Hepatocyte (in vitro differentiated cells): ENCODE data around the gene CTNNA3. TPM values are rescaled to one million over a fixed set of nuclear protein-coding genes. Genes with fewer than 3 reads are reported as not detected.

ENCODE experiments used
- DNase-seq: peaks from one replicate; pipeline ENCODE4 v3.0.0-alpha.2; 2016; ENCODE audit warnings: low spot score
- H2AFZ ChIP-seq: fragments of 200-600 bp; sonication (generic); 2 replicates; pipeline ENCODE4 v1.6.0; 2016; ENCODE audit warnings: antibody characterized with exemption, mild to moderate bottlenecking
- H3K27ac ChIP-seq: fragments of 200-600 bp; sonication (generic); 2 replicates; pipeline ENCODE4 v1.5.1; 2016; ENCODE audit warnings: mild to moderate bottlenecking
- H3K27me3 ChIP-seq: fragments of 200-600 bp; sonication (generic); 2 replicates; pipeline ENCODE4 v1.6.1; 2016
- H3K36me3 ChIP-seq: fragments of 200-600 bp; sonication (generic); replicated peaks from 2 replicates; pipeline ENCODE4 v1.5.1; 2016; ENCODE audit warnings: low read depth; ENCODE audit not compliant: insufficient read depth
- H3K4me1 ChIP-seq: fragments of 200-600 bp; sonication (generic); 2 replicates; pipeline ENCODE4 v1.5.1; 2016; ENCODE audit warnings: mild to moderate bottlenecking, moderate library complexity; ENCODE audit not compliant: insufficient read depth
- H3K4me2 ChIP-seq: fragments of 200-600 bp; sonication (generic); 2 replicates; pipeline ENCODE4 v1.6.0; 2016
- H3K4me3 ChIP-seq: fragments of 200-600 bp; sonication (generic); 2 replicates; pipeline ENCODE4 v1.5.1; 2016; ENCODE audit warnings: mild to moderate bottlenecking
- H3K79me2 ChIP-seq: fragments of 200-600 bp; sonication (generic); 2 replicates; pipeline ENCODE4 v1.6.0; 2017; ENCODE audit warnings: mild to moderate bottlenecking
- H3K9me2 ChIP-seq: fragments of 200-600 bp; sonication (generic); replicated peaks from 2 replicates; pipeline ENCODE4 v1.6.0; 2017; ENCODE audit warnings: mild to moderate bottlenecking; ENCODE audit not compliant: insufficient read depth
- H3K9me3 ChIP-seq: fragments of 200-600 bp; sonication (generic); 2 replicates; pipeline ENCODE4 v1.5.1; 2016; ENCODE audit warnings: low read depth, mild to moderate bottlenecking
- H4K20me1 ChIP-seq: fragments of 200-600 bp; sonication (generic); 2 replicates; pipeline ENCODE4 v1.6.0; 2016; ENCODE audit warnings: mild to moderate bottlenecking; ENCODE audit not compliant: insufficient read depth, poor library complexity, severe bottlenecking
- EZH2 ChIP-seq: fragments of 200-600 bp; sonication (generic); IDR thresholded peaks from 2 replicates; pipeline ENCODE4 v1.6.1; 2016; ENCODE audit warnings: antibody characterized with exemption, mild to moderate bottlenecking, borderline replicate concordance
- EZH2phosphoT487 ChIP-seq: fragments of 200-600 bp; sonication (generic); IDR thresholded peaks from one replicate; pipeline ENCODE4 v1.6.1; 2018; ENCODE audit warnings: antibody characterized with exemption, mild to moderate bottlenecking, low read depth, moderate library complexity; ENCODE audit not compliant: unreplicated experiment, severe bottlenecking
- WGBS: methylation state at CpG from one replicate; pipeline ENCODE4 v1.1.6; 2016; ENCODE audit warnings: low lambda C conversion rate; ENCODE audit errors: missing lambda C conversion rate; 5-methylcytosine and 5-hydroxymethylcytosine counted together
- polyA plus RNA-seq: library from polyadenylated mRNA; unstranded; fragments of >200 nt; fragmentation: Nextera tagmentation; extraction: Ambion mirVana; gene quantifications from 2 replicates; pipeline ENCODE4 v1.2.1, GENCODE V29; 2016
- total RNA-seq: library from RNA; depleted of rRNA; stranded (reverse); fragments of >200 nt; gene quantifications from 2 replicates; pipeline ENCODE4 v1.2.3, GENCODE V29; 2014
- TF ChIP-seq, protein P1 (sequence below): fragments of 200-600 bp; sonication (generic); IDR thresholded peaks from 2 replicates; pipeline ENCODE4 v1.5.1; 2016; ENCODE audit warnings: antibody characterized with exemption, mild to moderate bottlenecking; ENCODE audit not compliant: poor library complexity

Gene CTNNA3
- total and polyA plus RNA-seq, 2 experiments from 2014 or later = 12.9 to 25.9 TPM

DNA sequence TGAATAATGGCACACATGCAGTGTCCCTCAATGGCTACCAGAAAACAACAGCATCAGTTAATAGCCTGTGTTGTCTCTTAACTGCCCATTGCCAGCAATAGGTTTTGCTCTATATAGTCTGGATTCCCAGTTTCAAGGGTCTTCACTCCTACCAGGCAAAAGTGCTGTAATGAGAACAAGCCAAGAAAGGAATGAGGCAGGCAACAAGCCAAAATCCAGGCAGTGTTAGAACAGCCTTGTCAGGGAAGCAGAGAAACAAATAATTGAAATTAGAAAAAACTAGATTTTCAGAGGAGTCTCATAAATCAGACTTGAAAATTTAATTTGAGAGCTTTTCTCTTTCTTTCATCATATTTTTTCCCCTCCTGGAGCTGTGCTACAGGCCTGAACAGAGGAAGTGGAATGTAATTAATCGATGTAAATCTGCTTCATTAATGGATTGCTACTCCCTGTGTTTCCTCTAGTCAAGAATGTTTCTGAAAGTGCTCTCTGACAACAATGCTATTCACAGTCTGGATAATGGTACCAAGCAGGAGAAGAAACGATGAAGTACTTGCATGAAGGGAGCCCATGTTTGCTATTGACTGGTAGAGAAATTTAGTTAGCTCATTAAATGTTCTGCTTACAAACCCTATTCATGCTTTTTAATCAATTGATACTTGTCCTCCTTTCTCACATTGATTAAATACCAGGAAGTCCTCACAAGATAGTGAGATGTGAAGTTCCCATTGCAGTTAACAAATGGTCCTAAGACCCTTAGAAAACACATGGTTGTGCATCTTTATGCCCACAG lies 972.2 kb downstream of the CTNNA3 start:
- H3K4me3 ChIP-seq = no peak overlapping the region
- no peak overlapping the region for H3K27ac ChIP-seq
- no peaks in the 10 kb centered on the region for H3K79me2 ChIP-seq
- no peaks in the 10 kb centered on the region for H3K27me3 ChIP-seq
- DNase-seq = no peak
- no peaks in the 10 kb centered on the region for H4K20me1 ChIP-seq
- H2AFZ ChIP-seq = no peak overlapping the region
- H3K9me3 ChIP-seq = no peaks in the 10 kb centered on the region
- WGBS = 86% methylated on average over 2 of the region's 2 CpGs
- TF ChIP-seq EZH2 (no peak), EZH2phosphoT487 (no peak)
- TF ChIP-seq, protein P1, sequence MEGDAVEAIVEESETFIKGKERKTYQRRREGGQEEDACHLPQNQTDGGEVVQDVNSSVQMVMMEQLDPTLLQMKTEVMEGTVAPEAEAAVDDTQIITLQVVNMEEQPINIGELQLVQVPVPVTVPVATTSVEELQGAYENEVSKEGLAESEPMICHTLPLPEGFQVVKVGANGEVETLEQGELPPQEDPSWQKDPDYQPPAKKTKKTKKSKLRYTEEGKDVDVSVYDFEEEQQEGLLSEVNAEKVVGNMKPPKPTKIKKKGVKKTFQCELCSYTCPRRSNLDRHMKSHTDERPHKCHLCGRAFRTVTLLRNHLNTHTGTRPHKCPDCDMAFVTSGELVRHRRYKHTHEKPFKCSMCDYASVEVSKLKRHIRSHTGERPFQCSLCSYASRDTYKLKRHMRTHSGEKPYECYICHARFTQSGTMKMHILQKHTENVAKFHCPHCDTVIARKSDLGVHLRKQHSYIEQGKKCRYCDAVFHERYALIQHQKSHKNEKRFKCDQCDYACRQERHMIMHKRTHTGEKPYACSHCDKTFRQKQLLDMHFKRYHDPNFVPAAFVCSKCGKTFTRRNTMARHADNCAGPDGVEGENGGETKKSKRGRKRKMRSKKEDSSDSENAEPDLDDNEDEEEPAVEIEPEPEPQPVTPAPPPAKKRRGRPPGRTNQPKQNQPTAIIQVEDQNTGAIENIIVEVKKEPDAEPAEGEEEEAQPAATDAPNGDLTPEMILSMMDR = no peak
- no peaks in the 10 kb centered on the region for H3K36me3 ChIP-seq
- H3K9me2 ChIP-seq = no peaks in the 10 kb centered on the region
- H3K4me1 ChIP-seq = no peaks in the 10 kb centered on the region
- no peak overlapping the region for H3K4me2 ChIP-seq

DNA sequence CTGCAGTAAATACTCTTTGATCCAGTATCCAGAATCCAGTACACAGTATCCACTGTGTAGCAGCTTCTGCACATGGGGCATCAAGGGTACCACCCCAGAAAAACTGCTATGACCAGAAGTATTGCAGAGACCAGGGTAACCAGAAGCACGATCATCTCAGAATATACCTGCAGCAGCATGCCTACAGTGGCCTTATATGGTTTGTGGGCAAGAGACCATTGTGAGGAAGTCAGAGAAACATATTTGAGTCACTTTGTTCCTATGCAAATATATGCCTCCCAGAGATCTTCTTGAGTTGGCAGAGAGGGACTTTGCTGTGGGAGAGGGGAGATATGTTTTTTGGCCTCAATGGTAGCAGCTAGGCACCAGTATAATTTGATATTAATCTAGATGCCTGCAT lies 976.5 kb downstream of the CTNNA3 start:
- H3K27ac ChIP-seq = no peak overlapping the region
- no peaks in the 10 kb centered on the region for H3K4me1 ChIP-seq
- no peaks in the 10 kb centered on the region for H3K9me2 ChIP-seq
- H3K27me3 ChIP-seq = no peaks in the 10 kb centered on the region
- H3K36me3 ChIP-seq = no peaks in the 10 kb centered on the region
- H3K9me3 ChIP-seq = no peaks in the 10 kb centered on the region
- TF ChIP-seq, protein P1 = no peak
- no peak for TF ChIP-seq EZH2
- no peak for TF ChIP-seq EZH2phosphoT487
- no peak for DNase-seq
- no peaks in the 10 kb centered on the region for H3K79me2 ChIP-seq
- H3K4me3 ChIP-seq = no peak overlapping the region
- H3K4me2 ChIP-seq = no peak overlapping the region
- no peaks in the 10 kb centered on the region for H4K20me1 ChIP-seq
- 93% methylated on average over 1 of the region's 1 CpG for WGBS
- no peak overlapping the region for H2AFZ ChIP-seq

DNA sequence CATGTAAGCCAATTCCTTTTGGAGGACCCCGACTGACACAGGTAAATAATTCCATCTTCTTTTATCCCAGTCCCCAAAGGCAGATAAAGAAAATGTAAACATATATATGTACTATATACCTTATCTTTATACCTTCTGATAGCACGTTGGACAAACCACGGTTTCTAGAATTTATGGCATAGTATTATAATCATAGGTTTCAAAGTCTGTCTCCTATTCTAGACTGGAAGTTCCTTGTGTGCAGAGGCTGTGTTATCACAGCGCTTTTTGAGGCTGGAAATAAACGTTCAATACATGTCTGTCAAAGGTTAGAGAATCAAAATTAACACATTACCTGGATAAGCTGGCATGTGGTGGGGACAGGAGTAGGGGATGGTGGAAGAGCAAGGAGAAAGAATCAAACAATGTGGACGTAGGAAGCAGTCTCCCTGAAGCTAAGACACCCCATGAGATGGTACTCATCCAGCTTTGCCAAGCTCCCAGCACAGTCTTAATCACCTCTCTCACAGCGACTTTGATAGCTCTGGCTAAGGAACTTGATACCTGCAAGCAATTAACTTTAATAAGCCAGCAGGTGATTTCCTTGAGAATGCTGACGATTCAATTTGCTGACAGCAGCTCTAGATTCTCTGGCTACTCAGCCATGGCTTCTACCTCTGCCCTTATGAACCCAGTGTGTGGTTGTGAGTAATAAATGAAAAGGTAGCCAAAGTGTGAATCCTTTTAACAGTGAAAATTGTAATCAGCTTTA lies 978.6 kb downstream of the CTNNA3 start:
- H3K36me3 ChIP-seq = no peaks in the 10 kb centered on the region
- WGBS = 56% methylated on average over 8 of the region's 8 CpGs
- H4K20me1 ChIP-seq = no peaks in the 10 kb centered on the region
- H3K4me1 ChIP-seq = no peaks in the 10 kb centered on the region
- no peaks in the 10 kb centered on the region for H3K9me3 ChIP-seq
- no peaks in the 10 kb centered on the region for H3K27me3 ChIP-seq
- H3K79me2 ChIP-seq = no peaks in the 10 kb centered on the region
- H3K27ac ChIP-seq = peak overlapping the region; percentile 75
- H2AFZ ChIP-seq = no peak overlapping the region
- DNase-seq = peak; percentile 22
- TF ChIP-seq EZH2phosphoT487 = no peak
- TF ChIP-seq EZH2 = no peak
- TF ChIP-seq, protein P1 = no peak
- H3K9me2 ChIP-seq = no peaks in the 10 kb centered on the region
- H3K4me3 ChIP-seq = no peak overlapping the region
- peak overlapping the region; percentile 36 for H3K4me2 ChIP-seq
